ENCODE results near the gene MAP1B.

DNA sequence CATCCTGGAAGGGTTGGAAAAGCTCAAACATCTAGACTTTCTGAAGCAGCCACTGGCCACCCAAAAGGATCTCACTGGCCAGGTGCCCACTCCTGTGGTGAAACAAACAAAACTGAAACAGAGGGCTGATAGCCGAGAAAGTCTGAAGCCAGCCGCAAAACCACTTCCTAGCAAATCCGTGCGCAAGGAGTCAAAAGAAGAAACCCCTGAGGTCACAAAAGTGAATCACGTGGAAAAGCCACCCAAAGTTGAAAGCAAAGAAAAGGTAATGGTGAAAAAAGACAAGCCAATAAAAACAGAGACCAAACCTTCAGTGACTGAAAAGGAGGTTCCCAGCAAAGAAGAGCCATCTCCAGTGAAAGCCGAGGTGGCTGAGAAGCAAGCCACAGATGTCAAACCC is 87.6 kb downstream of the MAP1B start:
- TF ChIP-seq TCF12 (IDR thresholded peaks at IDR 0.05; ENCODE audit: low read depth, low read length) (peak; percentile 81), FOS (IDR thresholded peaks at IDR 0.05; ENCODE audit: borderline replicate concordance, extremely low read depth, insufficient read length) (no peak), SMC3 (IDR thresholded peaks at IDR 0.05; ENCODE audit: borderline replicate concordance, low read length) (no peak), MAX (IDR thresholded peaks at IDR 0.05; ENCODE audit: low read depth, low read length) (no peak), YY1 (IDR thresholded peaks at IDR 0.05; ENCODE audit: low read depth, low read length) (no peak), TCF7 (IDR thresholded peaks at IDR 0.05; ENCODE audit: borderline replicate concordance) (peak; percentile 82), USF1 (IDR thresholded peaks at IDR 0.05; ENCODE audit: borderline replicate concordance, extremely low read length, insufficient read depth, low read depth, low read length) (no peak), ZBTB40 (IDR thresholded peaks at IDR 0.05; ENCODE audit: borderline replicate concordance) (no peak), RBBP5 (conservative IDR thresholded peaks at IDR 0.05) (no peak)
- TF ChIP-seq, protein P1, sequence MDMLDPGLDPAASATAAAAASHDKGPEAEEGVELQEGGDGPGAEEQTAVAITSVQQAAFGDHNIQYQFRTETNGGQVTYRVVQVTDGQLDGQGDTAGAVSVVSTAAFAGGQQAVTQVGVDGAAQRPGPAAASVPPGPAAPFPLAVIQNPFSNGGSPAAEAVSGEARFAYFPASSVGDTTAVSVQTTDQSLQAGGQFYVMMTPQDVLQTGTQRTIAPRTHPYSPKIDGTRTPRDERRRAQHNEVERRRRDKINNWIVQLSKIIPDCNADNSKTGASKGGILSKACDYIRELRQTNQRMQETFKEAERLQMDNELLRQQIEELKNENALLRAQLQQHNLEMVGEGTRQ (IDR thresholded peaks at IDR 0.05; ENCODE audit: borderline replicate concordance, low read depth, low read length): no peak

Measured in GM12878 (cell line).